DOHH2 (cell line): Measurements from ENCODE around the gene HLA-F.

Experiments used
- H3F3A ChIP-seq: fragments of 200-600 bp; sonication (generic), shearing (Covaris generic); 2 replicates; pipeline ENCODE4 v1.6.0; 2016; ENCODE audit warnings: antibody characterized with exemption, mild to moderate bottlenecking; ENCODE audit not compliant: control insufficient read depth, insufficient read depth
- H3K27ac ChIP-seq: fragments of 200-600 bp; sonication (generic); 2 replicates; pipeline ENCODE4 v1.5.1; 2014; ENCODE audit warnings: low read depth, mild to moderate bottlenecking, low read length, moderate library complexity
- H3K27me3 ChIP-seq: fragments of 200-600 bp; sonication (generic); 2 replicates; pipeline ENCODE4 v1.6.1; 2014; ENCODE audit warnings: mild to moderate bottlenecking, low read length, mixed read lengths; ENCODE audit not compliant: control insufficient read depth
- H3K36me3 ChIP-seq: fragments of 200-600 bp; sonication (generic); 2 replicates; pipeline ENCODE4 v1.6.1; 2014; ENCODE audit warnings: mild to moderate bottlenecking, low read length, moderate library complexity, mixed read lengths; ENCODE audit not compliant: control insufficient read depth
- H3K4me1 ChIP-seq: fragments of 200-600 bp; sonication (generic); 2 replicates; pipeline ENCODE4 v1.6.1; 2014; ENCODE audit warnings: mild to moderate bottlenecking, low read length, mixed read lengths; ENCODE audit not compliant: control insufficient read depth
- H3K4me2 ChIP-seq: fragments of 200-600 bp; sonication (generic); 2 replicates; pipeline ENCODE4 v1.6.0; 2014; ENCODE audit warnings: mild to moderate bottlenecking, low read length, moderate library complexity
- H3K4me3 ChIP-seq: fragments of 200-600 bp; sonication (generic); 2 replicates; pipeline ENCODE4 v1.5.1; 2014; ENCODE audit warnings: mild to moderate bottlenecking, low read length, mixed read lengths
- H3K79me2 ChIP-seq: fragments of 200-600 bp; sonication (generic); 2 replicates; pipeline ENCODE4 v1.6.1; 2014; ENCODE audit warnings: mild to moderate bottlenecking, low read length, mixed read lengths; ENCODE audit not compliant: control insufficient read depth
- H3K9me2 ChIP-seq: fragments of 200-600 bp; sonication (generic); replicated peaks from 2 replicates; pipeline ENCODE4 v1.6.1; 2014; ENCODE audit warnings: mild to moderate bottlenecking, low read length, mixed read lengths; ENCODE audit not compliant: control insufficient read depth
- H3K9me3 ChIP-seq: fragments of 200-600 bp; sonication (generic); 2 replicates; pipeline ENCODE4 v1.6.1; 2014; ENCODE audit warnings: antibody characterized with exemption, low read length, mixed read lengths; ENCODE audit not compliant: control insufficient read depth, insufficient read depth
- H4K20me1 ChIP-seq: fragments of 200-600 bp; sonication (generic); 2 replicates; pipeline ENCODE4 v1.6.0; 2014; ENCODE audit warnings: low read depth, mild to moderate bottlenecking, antibody characterized with exemption, low read length, moderate library complexity; ENCODE audit not compliant: control insufficient read depth, insufficient read depth
- EZH2phosphoT487 ChIP-seq: fragments of 200-600 bp; sonication (generic); IDR thresholded peaks from 2 replicates; pipeline ENCODE4 v1.6.1; 2017; ENCODE audit warnings: borderline replicate concordance, mild to moderate bottlenecking, antibody characterized with exemption, low read length, moderate library complexity, mixed read lengths
- TF ChIP-seq, protein P1 (sequence below): fragments of 200-600 bp; sonication (generic); IDR thresholded peaks from one replicate; pipeline ENCODE4 v1.5.1; 2014; ENCODE audit warnings: antibody characterized with exemption, mild to moderate bottlenecking, low read depth, low read length; ENCODE audit not compliant: poor library complexity, severe bottlenecking

The HLA-F gene

DNA sequence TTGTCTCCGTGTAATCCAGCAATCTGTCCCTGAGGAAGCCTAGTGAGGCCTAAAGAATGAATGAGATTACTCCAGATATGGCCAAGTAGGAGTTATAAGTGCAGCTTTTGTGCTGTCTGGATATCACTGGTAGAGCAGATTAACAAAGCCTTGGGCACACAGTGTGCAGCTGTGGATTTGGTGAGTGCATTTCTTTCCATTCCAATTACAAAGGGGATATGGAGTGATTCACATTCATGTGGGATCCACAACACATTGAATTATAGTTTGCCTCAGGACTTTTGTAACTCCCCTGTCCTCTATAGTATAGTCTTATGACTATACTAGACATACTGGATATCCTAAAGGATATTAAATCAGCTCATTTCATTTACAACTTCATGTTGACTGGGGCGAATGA is 47.1 kb downstream of the HLA-F start:
- no peak overlapping the region for H3K27ac ChIP-seq
- no peaks in the 10 kb centered on the region for H3K79me2 ChIP-seq
- TF ChIP-seq, protein P1, sequence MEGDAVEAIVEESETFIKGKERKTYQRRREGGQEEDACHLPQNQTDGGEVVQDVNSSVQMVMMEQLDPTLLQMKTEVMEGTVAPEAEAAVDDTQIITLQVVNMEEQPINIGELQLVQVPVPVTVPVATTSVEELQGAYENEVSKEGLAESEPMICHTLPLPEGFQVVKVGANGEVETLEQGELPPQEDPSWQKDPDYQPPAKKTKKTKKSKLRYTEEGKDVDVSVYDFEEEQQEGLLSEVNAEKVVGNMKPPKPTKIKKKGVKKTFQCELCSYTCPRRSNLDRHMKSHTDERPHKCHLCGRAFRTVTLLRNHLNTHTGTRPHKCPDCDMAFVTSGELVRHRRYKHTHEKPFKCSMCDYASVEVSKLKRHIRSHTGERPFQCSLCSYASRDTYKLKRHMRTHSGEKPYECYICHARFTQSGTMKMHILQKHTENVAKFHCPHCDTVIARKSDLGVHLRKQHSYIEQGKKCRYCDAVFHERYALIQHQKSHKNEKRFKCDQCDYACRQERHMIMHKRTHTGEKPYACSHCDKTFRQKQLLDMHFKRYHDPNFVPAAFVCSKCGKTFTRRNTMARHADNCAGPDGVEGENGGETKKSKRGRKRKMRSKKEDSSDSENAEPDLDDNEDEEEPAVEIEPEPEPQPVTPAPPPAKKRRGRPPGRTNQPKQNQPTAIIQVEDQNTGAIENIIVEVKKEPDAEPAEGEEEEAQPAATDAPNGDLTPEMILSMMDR = no peak
- no peak for TF ChIP-seq EZH2phosphoT487
- H3K27me3 ChIP-seq = peaks cover 12% of the 10 kb centered on the region
- H3K9me3 ChIP-seq = no peaks in the 10 kb centered on the region
- H3K4me1 ChIP-seq = no peaks in the 10 kb centered on the region
- H4K20me1 ChIP-seq = no peaks in the 10 kb centered on the region
- no peak overlapping the region for H3K4me2 ChIP-seq
- no peaks in the 10 kb centered on the region for H3F3A ChIP-seq
- H3K36me3 ChIP-seq = no peaks in the 10 kb centered on the region
- H3K4me3 ChIP-seq = no peak overlapping the region
- H3K9me2 ChIP-seq = no peaks in the 10 kb centered on the region

DNA sequence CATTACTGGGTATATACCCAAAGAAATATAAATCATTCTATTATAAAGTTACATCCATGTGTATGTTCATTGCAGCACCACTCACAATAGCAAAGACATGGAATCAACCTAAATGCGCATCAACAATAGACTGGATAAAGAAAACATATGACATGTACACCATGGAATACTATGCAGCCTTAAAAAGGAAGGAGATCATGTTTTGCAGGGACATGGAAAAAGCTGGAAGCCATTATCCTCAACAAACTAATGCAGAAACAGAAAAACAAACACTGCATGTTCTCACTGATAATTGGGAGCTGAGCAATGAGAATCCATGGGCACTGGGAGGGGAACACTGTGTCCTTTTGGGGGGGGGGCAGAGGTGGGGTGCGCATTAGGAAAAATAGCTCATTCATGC is 53.5 kb downstream of the HLA-F start:
- Histone ChIP-seq H3K9me2 (no peaks in the 10 kb centered on the region), H3K27me3 (peaks cover 11% of the 10 kb centered on the region; the same call in 1 of the 2 replicates), H3K79me2 (no peaks in the 10 kb centered on the region), H3K4me1 (no peaks in the 10 kb centered on the region), H3K4me3 (no peak overlapping the region), H3K27ac (no peak overlapping the region), H3K4me2 (no peak overlapping the region), H4K20me1 (no peaks in the 10 kb centered on the region), H3K9me3 (no peaks in the 10 kb centered on the region), H3F3A (no peaks in the 10 kb centered on the region), H3K36me3 (no peaks in the 10 kb centered on the region)
- TF ChIP-seq, protein P1 = no peak
- no peak for TF ChIP-seq EZH2phosphoT487
